Activated CD8-positive, alpha-beta memory T cell treated with anti-CD3 and anti-CD28 coated beads, Interleukin-2, amount 50 U/mL, for 1 hour (primary cell): ENCODE measurements around the gene NMT2.
A peak's percentile ranks its signal among the peaks of the same experiment; 100 is the strongest.

Experiments
- DNase-seq: peaks from one replicate; pipeline ENCODE4 v3.0.0-alpha.2; 2020; ENCODE audit errors: extremely low read depth

Gene NMT2

GRCh38 chr10:15141136-15142054 is 27.1 kb downstream of the NMT2 start:
- DNase-seq, result no peak

DNA sequence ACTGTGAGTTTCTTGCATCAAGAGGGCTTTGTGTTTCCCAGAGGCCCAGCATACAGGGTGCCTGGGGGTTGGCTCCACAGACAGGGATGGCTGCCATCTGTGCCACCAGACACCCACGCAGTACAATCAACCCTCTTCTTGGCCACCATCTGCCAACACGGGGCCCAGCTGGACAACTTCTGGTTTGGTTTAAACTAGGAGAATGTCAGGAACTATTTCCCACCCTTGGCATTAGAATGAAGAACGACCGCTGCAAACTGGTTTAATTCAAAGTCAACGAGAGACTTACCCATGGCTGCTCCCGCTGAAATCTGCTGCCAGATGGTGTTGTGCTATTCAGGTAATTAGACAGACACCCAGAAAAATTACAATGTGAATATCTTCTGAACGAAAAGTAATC is 27.8 kb downstream of the NMT2 start:
- DNase-seq, result no peak

DNA sequence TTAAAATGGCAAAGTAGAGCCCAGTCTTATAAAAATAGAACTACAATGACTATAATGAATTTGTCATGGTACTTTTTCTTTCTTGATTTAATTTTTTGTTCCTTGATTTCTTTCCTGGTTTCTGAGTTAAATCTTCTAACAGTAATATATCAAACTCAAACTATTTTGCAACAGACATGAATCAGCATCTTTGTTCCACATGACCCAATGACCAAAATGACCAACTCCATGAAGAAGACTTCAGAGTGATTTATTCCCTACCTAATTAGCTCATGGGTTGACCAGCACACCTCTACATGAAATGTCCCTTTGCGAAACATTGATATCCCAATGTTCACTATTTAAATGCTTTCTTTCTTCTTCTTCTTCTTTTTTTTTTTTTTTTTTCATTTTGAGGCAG is 30.9 kb downstream of the NMT2 start:
- no peak for DNase-seq

DNA sequence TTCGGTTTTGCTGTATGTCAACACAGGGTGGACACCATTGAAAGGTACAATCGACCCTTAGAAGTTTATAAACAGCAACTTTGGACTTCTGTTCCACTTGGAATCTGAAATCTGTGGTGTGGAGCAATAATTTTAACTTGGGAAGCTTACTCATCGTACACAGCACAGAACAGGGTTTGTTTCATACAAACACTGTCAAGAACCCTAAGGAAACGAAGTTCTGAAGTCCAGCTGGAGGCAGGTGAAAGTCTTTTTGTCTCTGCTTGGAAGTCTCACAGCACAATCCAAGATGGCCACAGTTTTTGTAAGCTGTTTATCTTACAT is 31.5 kb downstream of the NMT2 start:
- no peak for DNase-seq

GRCh38 chr10:15136129-15137035 is 32.1 kb downstream of the NMT2 start:
- DNase-seq, result no peak

DNA sequence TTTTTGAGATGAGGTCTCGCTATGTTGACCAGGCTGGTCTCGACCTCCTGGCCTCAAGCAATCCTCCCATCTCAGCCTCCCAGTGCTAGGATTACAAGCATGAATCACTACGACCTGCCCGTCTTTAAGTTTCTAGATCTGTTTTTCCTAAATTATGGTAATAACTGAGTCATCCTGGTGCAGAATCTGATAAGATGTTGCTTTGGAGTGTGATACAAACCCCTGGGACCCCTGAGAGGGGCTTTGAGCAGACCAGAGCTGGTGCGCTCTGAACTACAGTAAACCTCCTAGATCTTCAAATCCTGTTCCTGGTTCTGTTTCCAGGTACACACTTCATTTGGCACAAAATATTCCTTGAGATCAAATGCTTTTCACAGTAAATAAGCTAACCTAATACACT is 37.2 kb downstream of the NMT2 start:
- DNase-seq, result no peak

GRCh38 chr10:15124908-15125307 is 43.6 kb downstream of the NMT2 start:
- no peak for DNase-seq

DNA sequence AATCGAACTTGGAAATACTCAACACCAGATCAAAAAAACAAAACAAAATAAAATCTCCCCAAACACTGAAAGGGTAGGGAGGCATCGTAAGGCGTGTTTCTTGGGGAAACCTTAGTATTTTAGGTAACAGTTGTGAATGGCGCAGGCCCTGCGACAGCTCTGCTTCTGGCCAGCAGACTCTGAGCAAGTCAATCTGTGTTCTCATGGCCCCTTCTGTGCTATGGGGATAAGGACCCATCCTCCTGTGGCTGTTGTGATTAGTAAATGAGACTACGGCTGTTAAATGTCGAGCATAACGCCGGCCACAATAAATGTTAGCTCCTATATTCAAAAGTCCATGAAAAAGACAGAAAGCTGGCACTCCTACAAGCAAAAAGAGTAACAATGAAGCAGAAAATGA is 44.3 kb downstream of the NMT2 start:
- no peak for DNase-seq

GRCh38 chr10:15123749-15124184 is 44.7 kb downstream of the NMT2 start:
- no peak for DNase-seq

DNA sequence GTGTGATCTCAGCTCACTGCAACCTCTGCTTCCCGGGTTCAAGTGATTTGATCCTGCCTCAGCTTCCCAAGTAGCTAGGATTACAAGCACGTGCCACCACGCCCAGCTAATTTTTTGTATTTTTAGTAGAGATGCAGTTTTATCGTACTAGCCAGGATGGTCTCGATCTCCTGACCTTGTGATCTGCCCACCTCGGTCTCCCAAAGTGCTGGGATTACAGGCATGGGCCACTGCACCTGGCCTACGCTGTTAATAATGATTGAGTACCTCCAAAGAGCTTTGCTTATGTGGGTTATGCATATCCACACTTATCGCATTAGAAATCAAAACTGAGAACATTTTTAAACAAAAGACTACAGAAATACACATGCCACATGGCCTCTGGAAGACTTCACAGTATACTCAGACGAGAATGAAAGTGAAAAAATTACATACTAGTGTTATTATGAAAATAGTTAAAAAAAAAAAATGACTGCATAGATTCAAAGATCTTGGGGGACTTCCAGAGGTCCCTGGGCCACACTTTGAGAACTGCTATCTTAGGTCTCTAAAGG is 45.9 kb downstream of the NMT2 start:
- no peak for DNase-seq

- DNase-seq, result no peak
These were observed 46.8 kb downstream of the NMT2 start for GRCh38 chr10:15121707-15122106.

- DNase-seq, result no peak
These were observed 48.0 kb downstream of the NMT2 start for GRCh38 chr10:15120523-15120922.

- DNase-seq, result no peak
These were observed 49.9 kb downstream of the NMT2 start for GRCh38 chr10:15118615-15119014.

- DNase-seq, result no peak
These were observed 52.3 kb downstream of the NMT2 start for GRCh38 chr10:15116225-15116624.

- no peak for DNase-seq
These were observed 54.7 kb downstream of the NMT2 start for GRCh38 chr10:15113766-15114165.

GRCh38 chr10:15112657-15113056 is 55.8 kb downstream of the NMT2 start:
- DNase-seq, result no peak

- DNase-seq, result no peak
These were observed 62.0 kb downstream of the NMT2 start for GRCh38 chr10:15106352-15107013.

DNA sequence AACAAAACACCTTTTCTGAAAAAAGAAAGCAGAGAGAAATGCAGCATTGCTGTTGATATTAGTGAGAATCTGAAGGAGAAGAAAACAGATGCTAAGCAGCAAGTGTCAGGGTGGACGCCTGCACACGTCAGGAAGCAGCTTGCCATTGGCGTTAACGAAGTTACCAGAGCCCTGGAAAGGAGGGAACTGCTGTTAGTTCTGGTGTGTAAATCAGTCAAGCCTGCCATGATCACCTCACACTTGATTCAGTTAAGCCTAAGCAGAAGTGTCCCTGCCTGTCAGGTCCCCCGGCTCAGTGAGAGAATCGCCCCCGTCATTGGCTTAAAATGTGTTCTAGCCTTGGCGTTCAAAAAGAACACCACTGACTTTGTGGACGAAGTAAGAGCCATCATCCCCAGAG is 65.0 kb downstream of the NMT2 start:
- DNase-seq, result no peak

DNA sequence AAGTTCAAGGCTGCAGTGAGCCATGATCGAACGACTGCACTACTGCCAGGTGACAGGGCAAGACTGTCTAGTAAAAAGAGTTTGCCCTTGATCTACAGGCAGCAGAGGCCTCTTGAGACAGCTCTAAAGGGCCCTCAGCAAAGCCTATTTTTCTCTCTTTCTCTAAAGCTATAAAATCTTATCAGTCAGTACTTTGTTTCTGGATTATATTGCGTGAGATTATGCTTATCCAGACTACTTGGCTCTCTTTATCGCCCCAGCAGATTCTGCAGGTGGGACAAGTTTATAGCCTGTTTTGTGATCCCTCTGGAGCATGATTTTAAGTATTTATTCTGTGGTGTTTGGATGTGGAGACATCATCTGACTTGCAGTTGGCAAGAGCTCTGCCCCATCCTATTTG is 68.6 kb downstream of the NMT2 start:
- no peak for DNase-seq

DNA sequence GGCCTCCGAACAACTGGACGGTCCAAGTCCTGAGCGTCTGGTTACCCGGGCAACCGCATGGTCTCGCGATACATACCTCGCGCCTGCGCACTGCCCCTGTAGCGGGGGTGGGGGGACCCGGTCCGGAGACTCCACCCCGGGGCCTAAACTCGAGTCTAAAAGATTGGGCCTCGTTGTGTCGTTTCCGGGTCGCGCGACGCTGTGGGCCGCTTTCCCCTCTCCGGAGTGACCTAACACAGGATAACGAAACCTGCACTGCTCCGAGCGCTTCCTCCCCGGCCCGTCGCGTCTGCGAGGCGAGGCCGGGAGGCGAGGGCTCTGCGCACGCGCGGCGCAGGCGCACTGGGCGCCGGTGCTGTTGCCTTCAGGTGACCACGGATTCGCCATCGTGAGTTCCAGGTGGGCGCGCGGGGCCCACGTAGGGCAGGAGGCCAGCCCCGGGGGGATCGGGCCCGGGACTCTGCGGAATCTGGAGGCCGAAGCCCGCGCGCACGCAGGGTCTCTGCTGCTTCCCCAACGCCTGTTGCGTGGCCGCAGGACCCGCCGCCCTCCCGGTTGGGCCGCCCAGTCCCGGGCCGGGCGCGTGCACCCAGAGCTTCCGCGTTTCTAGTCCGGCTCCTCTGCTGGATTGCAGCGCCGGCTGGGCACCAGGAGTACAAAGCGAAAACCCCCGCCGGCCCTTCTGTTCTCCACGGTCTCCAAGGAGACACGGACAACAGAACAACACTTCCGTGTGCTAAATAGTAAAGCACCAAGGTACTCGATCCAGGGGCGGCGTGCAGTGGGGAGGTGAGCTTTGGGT is 71.3 kb downstream of the NMT2 start, which contains the start of gene RPP38:
Gene RPP38 (plus strand): TSS at position 345 of the 802 bp plus-strand sequence. CDS start 5,960 bp downstream, outside the sequence.
- DNase-seq, result peak; percentile 84

DNA sequence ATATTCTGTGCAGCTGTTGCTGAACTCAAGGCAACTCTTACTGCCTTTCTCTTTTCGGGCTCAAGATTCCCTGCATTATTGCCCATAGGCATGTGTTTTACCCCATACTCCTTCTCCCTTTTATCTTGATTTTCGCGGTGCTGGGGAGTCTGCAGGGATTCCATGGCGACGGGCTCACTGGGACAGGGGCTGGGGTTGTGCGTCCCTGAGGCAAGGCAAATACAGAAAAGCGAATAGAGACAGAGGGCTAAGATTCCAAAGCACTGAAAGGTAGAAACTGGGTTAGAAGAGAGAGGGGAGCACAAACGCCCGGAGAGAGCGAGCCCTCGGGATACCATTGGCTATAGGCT is 71.9 kb downstream of the NMT2 start:
- no peak for DNase-seq
